Neural crest cell (in vitro differentiated cells): ENCODE data around the gene SLC38A10. TPM values are rescaled to one million over a fixed set of nuclear protein-coding genes. Genes with fewer than 3 reads are reported as not detected.
A peak's percentile ranks its signal among the peaks of the same experiment; 100 is the strongest.
"Not testable (repeated sequence)": the region's sequence is repeated elsewhere in the genome, so short reads cannot be mapped to it uniquely, and the experiment has no call there.

Experiments
- DNase-seq: peaks from one replicate; pipeline ENCODE4 v3.0.0; 2021; ENCODE audit warnings: low read depth, mixed read lengths, low spot score
- H3K27ac Mint-ChIP-seq: one replicate; pipeline ENCODE4 v1.8.0; 2021; ENCODE audit warnings: mild to moderate bottlenecking, mixed read lengths; ENCODE audit not compliant: unreplicated experiment
- H3K27me3 Mint-ChIP-seq: 2 replicates; pipeline ENCODE4 v1.8.0; 2021; ENCODE audit warnings: low read depth, mild to moderate bottlenecking, mixed read lengths
- H3K36me3 Mint-ChIP-seq: 2 replicates; pipeline ENCODE4 v1.8.0; 2021; ENCODE audit warnings: low read depth, mild to moderate bottlenecking, mixed read lengths
- H3K4me1 Mint-ChIP-seq: 2 replicates; pipeline ENCODE4 v1.8.0; 2021; ENCODE audit warnings: mixed read lengths
- H3K4me3 Mint-ChIP-seq: one replicate; pipeline ENCODE4 v1.8.0; 2021; ENCODE audit warnings: mild to moderate bottlenecking, mixed read lengths
- H3K9me3 Mint-ChIP-seq: 2 replicates; pipeline ENCODE4 v1.8.0; 2021; ENCODE audit warnings: mixed read lengths
- total RNA-seq: library from RNA; stranded (reverse); gene quantifications from 2 replicates; pipeline ENCODE4 v1.2.1, GENCODE V29; 2021
- TF ChIP-seq, protein P1 (sequence below): fragments of 200-600 bp; sonication (generic); conservative IDR thresholded peaks from 2 replicates; pipeline ENCODE4 v1.5.0; 2021; ENCODE audit warnings: antibody characterized with exemption, mild to moderate bottlenecking

SLC38A10 gene
- total RNA-seq, 1 donor from 2014 or later, result 63.3 TPM

DNA sequence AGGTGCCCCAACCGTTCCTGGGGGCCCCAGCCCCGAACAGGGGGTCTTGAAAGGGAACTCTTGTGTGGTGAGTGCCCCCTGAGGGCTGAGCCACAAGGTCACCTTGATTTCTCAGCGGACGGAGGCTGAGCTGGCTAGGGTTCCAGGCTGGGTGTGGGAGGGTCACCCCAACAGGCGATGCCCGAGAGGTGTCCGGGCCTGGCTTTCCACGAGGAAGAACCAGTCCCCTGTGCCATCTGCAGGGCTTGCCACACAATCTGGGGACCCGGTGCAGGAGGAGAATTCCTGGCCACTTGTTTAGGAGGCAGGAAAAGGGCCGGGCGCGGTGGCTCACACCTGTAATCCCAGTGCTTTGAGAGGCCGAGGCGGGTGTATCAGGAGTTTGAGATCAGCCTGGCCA lies 16.8 kb upstream of the SLC38A10 start:
- TF ChIP-seq, protein P1, sequence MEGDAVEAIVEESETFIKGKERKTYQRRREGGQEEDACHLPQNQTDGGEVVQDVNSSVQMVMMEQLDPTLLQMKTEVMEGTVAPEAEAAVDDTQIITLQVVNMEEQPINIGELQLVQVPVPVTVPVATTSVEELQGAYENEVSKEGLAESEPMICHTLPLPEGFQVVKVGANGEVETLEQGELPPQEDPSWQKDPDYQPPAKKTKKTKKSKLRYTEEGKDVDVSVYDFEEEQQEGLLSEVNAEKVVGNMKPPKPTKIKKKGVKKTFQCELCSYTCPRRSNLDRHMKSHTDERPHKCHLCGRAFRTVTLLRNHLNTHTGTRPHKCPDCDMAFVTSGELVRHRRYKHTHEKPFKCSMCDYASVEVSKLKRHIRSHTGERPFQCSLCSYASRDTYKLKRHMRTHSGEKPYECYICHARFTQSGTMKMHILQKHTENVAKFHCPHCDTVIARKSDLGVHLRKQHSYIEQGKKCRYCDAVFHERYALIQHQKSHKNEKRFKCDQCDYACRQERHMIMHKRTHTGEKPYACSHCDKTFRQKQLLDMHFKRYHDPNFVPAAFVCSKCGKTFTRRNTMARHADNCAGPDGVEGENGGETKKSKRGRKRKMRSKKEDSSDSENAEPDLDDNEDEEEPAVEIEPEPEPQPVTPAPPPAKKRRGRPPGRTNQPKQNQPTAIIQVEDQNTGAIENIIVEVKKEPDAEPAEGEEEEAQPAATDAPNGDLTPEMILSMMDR, result no peak
- Mint-ChIP-seq H3K27ac (no peak overlapping the region), H3K4me1 (peaks cover 20% of the 10 kb centered on the region), H3K9me3 (no peaks in the 10 kb centered on the region), H3K36me3 (no peaks in the 10 kb centered on the region), H3K27me3 (no peaks in the 10 kb centered on the region), H3K4me3 (no peak overlapping the region)
- DNase-seq, result no peak

DNA sequence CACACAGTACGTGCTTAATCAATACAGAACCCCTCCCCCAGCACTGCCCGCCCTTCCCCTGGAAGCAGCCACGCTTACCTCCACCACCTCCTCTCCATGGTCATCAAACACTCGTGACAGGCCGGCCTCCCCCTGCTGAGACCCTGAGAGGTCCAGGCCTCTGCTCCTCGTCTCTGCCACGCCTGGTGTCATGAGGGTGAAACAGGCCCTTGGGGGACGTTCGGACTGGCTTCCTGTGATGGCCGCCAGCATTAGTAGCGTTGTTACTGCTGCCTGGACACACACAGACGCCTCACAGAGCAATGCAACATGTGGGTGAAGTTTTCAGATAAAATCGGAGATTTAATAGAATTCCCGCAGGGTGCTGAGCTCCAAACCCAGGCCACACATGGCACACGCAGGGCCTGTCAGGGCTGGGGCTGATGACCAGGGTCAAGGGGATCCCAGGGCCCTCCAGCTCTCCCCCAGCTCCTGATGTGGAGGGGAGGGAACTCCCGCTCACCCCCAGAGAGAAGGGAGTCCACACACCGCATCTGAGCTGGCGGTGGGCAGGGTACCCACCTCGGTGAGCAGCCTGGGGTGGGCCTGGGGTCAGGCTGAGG lies 15.9 kb upstream of the SLC38A10 start:
- TF ChIP-seq, protein P1, result no peak
- Mint-ChIP-seq H3K4me1 (peaks cover 20% of the 10 kb centered on the region), H3K9me3 (no peaks in the 10 kb centered on the region), H3K36me3 (no peaks in the 10 kb centered on the region), H3K27me3 (no peaks in the 10 kb centered on the region), H3K27ac (peak overlapping the region; percentile 84), H3K4me3 (peak overlapping the region; percentile 78)
- DNase-seq, result no peak

DNA sequence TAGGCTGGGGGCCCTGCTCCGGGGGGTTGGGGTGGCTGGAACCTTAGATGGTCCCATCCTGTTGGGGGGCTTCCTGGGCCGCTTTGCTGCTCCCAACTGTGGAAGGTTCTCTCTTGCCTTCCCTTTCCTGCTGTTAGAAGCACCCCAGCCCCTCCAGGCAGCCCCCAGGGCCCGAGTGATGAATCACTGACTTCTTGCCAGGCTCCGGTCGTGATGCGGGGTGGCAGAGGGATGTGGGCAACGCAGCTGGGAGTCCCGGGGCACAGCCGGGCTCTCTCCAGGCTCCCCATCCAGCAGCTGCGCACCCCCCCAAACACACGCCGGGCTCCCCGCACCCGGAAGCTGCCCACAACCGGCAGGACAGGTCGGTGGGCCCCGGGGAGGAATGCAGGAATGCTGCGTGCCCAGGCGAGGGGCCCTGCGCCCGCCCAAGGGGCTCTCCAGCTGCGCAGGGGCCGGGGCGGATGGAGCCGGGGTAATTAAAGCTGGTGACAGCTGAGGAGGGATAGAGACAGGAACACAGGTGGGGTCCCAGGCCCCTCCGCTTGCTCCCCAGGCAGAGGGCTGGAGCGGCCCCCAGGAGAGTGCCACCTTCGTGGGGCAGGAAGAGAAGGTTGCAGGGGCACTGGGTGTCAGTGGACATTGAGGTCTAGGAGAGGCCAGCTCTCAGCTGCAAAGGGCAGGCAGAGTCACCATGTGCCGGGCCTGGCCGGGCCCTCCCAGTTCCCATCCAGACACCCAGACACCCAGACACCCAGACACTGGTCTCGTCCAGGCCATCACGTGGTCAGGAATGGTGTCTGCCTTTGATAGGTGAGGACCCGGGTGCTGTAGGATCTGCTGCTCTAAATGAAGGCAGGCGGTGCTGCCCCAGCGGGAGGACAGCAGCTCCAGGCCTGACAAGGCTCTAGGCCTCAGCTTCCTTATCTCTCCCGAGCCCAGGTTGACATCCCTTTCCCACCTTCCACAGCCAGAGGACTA lies 15.0 kb upstream of the SLC38A10 start:
- Mint-ChIP-seq H3K9me3 (no peaks in the 10 kb centered on the region), H3K27me3 (no peaks in the 10 kb centered on the region), H3K36me3 (no peaks in the 10 kb centered on the region), H3K4me3 (peak overlapping the region; percentile 78), H3K4me1 (peaks cover 24% of the 10 kb centered on the region), H3K27ac (peak overlapping the region; percentile 84)
- DNase-seq, result no peak
- TF ChIP-seq, protein P1, result no peak

DNA sequence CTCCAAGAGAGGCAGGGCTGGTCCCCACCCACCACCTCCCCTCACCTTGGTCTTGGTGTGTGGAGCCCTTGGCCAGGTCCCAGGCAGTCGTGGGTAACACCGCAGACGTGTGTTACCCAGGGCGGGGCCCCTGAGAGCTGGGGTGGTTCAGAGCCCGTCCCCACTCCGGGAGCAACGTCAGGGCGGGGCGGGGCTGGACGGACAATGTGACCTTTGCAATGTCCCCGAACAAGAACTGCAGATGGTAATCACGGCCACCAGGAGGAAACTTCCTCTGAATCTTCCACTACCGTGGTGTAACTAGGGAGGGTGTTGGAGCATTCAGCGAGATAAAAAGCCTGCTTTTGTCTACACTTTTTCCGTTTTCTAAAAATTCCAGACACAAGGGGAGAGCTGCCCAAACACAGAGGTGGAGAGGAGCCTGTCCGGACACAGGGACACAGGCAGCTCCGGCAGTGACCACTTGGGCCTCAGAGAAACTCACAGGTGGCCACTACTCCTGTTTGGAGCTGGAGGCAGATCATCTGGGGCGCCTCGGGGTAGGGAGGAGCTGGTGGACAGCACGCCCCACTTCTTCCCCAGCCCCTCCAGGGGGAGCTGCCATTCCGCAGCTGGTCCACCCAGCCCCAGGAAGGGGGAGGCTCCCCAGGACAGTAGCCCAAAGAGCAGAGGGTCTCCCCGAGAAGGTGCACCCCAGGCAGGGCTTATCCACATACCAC lies 14.2 kb upstream of the SLC38A10 start:
- H3K27ac Mint-ChIP-seq, result peak overlapping the region; percentile 52
- TF ChIP-seq, protein P1, result peak; percentile 67

DNA sequence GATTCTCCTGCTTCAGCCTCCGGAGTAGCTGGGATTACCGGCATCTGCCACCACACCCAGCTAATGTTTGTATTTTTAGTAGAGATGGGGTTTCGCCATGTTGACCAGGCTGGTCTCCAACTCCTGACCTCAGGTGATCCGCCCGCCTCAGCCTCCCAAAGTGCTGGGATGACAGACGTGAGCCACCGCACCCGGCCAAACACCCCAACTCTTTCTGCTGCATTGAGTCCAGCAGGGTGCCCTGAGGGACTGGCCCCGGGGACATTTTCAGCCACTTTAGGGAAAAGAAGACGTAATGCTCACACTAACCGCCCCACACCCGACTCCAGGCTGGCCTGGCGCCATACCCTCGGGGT lies 13.7 kb upstream of the SLC38A10 start:
- H3K27me3 Mint-ChIP-seq, H3K36me3 Mint-ChIP-seq, H3K9me3 Mint-ChIP-seq, H3K4me3 Mint-ChIP-seq, DNase-seq: not testable (repeated sequence)
- Mint-ChIP-seq H3K27ac (peak overlapping the region; percentile 23), H3K4me1 (peaks cover 25% of the 10 kb centered on the region)

More for the DNA sequence above, 14.2 kb upstream of the SLC38A10 start:
- no peaks in the 10 kb centered on the region for H3K36me3 Mint-ChIP-seq
- H3K27me3 Mint-ChIP-seq, result no peaks in the 10 kb centered on the region
- H3K4me1 Mint-ChIP-seq, result peaks cover 25% of the 10 kb centered on the region
- H3K4me3 Mint-ChIP-seq, result peak overlapping the region; percentile 71
- H3K9me3 Mint-ChIP-seq, result no peaks in the 10 kb centered on the region
- DNase-seq, result peak; percentile 58
